ENCODE measurements around the gene SH3BP2.

The SH3BP2 gene

DNA sequence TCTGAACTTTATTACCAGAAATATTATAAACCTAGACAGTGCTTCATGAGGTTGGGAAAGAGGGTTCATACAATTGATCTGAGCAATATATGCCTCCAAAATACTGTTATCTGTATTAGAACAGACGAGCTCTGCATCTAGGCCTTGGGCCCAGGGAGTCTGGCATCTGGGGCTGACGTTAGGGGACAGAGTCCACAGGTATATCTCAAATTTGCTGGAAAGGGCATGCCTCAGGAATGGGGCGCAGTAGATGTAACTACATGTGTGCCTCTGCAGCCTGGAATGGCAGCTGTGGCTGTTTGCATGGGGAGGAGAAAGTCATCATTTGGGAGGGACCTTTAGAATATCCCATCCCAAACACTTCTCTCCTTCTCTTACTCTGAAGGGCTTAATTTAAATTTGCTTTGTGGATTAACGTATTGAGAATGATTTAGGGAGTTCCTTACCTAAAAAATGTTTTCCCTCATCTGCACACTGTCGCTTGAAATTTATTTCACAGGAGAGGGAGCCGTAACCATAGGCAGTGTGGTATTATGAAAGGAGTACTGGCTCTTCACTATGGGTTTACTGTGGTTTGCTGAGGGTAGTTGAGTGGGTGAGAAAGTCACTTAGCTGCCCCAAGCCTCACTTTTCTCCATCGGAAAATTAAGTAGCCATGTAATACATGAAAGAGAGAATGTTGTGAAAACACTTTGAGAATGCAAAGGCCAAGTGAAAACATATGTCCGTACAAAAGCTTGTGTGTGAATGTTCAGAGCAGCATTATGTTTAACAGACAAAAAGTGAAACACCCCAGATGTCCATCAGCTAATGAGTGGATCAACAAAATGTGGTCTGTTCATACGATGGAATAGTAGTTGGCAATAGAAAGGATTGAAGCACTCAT lies 56.6 kb downstream of the SH3BP2 start:
- in situ Hi-C loops (cut with HindIII; ENCODE audit: low sequenced_read_pairs): no loop called here

DNA sequence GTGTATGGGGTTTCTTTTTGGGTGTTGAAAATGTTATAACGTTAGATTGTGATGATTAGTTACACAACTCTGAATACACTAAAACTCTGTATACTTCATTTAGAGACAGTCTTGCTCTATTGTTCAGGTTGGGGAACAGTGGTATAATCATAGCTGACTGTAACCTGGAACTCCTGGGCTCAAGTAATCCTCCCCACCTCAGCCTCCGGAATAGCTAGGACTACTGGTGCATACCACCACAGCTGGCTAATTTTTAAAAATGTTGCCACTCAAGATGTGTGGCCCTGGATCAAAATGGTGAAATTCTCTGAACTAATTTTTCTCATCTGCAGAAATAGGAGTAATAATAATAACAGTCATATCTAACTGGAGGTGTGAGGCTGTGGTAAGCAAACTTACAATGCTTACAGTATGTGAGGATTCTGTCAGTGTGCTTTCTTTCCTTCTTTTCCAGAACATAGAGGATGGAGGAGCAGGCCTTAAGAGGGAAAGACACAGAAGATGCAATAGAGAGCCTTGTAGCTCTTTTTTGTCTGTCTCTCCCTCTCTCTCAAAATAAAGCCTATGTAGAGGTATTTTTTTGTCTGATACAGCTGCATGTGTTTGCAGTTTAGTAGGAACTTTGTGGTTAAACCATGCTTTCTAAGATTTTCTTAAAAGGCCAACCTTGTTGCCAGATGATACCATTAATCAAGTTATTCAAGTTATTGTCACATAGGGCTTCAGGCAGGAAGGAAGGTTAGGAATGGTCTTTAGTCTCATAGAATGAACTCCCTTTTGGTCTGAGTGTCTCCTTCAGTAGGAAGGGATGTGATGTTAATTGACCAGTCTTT lies 58.3 kb downstream of the SH3BP2 start:
- in situ Hi-C loops (cut with HindIII; ENCODE audit: low sequenced_read_pairs): no loop called here

DNA sequence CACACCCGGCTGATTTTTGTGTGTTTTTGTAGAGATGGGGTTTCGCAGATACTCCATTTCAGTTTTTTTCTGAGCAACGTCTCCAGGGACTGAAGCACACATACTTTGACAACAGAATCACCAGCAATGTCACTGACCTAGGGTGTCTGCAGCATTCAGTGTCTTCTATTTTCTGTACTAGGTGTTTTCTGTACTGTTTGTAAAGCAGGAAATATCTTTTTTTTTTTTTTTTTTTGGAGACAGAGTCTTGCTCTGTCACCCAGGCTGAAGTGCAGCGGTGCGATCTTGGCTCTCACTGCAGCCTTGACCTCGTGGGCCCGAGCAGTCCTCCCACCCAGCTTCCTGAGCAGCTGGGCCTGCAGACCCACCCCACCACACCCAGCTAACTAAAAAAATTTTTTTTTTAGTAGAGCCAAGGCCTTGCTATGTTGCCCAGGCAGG lies 59.6 kb downstream of the SH3BP2 start:
- in situ Hi-C loops (cut with HindIII; ENCODE audit: low sequenced_read_pairs): no loop called here

DNA sequence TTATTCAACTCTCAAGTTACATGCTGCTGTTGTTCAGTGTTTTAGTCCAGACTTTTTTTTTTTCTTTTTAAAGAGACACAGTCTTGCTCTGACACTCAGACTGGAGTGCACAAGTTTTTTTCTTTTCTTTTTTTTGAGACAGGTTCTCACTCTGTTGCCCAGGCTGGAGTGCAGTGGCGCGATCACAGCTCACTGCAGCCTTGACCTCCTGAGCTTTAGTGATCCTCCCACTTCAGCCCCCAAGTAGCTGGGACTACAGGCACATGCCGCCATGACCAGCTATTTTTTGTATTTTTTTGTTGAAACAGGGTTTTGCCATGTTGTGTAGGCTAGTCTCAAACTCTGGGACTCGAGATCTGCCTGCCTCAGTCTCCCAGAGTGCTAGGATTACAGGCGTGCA lies 62.7 kb downstream of the SH3BP2 start:
- in situ Hi-C loops (cut with HindIII; ENCODE audit: low sequenced_read_pairs): no loop called here

DNA sequence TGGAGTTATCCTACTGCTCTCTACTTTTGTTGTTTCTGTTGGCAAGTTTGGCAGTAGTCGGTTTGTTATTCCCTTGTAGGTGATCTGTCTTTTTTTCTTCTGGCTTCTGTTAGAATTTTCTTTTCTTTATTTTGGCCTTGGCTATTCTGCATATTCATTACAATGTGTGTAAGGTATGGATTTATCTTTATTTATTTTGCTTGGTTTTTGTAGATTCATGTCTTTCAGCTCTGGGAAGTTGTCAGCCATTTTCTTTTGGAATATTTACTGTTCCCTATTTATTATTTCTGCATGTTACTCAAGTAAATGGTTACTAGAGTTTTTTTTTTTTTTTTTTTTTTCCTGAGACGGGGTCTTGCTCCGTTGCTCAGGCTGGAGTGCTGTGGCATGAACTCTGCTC lies 63.4 kb downstream of the SH3BP2 start:
- in situ Hi-C loops (cut with HindIII; ENCODE audit: low sequenced_read_pairs): no loop called here

DNA sequence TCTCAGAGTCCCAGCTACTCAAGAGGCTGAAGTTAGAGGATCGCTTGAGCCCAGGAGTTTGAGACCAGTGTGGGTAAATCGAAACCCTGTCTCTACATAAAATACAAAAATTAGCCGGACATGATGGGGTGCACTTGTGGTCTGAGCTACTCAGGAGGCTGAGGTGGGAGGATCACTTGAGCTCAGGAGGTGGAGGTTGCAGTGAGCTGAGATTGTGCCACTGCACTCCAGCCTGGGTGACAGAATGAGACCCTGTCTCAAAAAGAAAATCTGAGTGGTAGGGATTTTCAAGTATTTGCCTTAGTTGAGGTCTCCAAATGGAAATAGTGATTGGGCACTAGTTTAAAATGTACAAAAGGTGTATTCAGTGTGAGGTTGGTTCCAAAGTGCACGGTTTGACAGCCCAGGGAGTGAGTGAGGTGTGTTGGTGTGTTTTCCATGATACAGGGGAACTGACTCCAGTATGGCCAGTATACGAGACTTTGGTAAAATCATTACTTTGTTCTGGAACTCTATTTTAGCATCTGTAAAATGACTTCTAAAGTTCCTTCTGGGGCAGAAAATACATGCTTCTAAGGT lies 64.6 kb downstream of the SH3BP2 start:
- in situ Hi-C loops (cut with HindIII; ENCODE audit: low sequenced_read_pairs): no loop called here

DNA sequence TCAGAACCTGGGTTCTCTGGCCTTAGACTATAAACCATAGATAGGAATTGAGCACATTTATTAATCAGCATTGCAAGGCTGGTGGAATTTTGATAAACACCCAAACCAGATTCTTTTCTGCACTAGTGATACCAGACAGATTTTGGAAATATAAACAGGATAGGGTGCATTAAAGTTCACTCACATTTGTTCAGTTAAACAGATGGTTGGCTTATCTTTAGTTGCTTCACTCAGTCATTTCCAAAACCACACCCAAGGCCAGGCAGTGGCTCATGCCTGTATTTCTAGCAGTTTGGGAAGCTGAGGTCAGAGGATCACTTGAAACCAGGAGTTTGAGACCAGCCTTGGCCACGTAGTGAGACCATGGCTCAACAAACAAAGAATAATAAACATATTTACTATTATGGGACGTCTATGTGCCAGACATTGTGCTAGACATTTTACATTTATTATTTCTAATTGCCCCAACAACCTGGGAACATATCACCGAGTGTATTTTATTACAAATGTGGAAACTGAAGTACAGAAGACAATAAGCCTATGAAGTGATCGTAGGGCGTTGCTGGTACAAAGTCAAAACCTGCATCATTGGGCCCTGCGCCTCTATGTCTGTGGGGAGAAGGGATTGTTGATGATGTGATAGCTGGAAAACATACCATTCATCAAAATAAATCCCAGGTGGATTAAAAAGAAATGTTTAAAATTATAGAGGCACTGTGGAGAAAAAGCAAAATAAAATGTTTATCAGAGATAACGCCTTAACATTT lies 65.7 kb downstream of the SH3BP2 start:
- in situ Hi-C loops (cut with HindIII; ENCODE audit: low sequenced_read_pairs): no loop called here

DNA sequence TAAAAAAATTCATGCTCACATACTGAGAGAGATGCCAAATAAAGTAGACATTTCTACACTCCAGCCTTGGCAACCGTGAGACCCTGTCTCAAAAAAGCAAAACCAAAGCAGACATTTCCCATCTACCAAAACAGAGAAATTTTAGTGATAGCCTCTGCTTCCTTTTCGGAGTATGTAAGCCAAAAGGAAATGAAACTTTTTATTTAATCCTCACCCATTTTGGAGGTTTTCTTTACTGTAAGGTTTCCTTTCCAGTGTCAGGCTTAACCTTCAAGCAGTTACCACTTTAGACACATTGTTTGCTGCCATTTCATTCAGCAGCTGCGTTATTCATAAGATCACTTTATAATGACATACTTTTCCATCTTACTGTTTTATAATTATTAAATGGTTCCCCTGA lies 66.6 kb downstream of the SH3BP2 start:
- in situ Hi-C loops (cut with HindIII; ENCODE audit: low sequenced_read_pairs): no loop called here

DNA sequence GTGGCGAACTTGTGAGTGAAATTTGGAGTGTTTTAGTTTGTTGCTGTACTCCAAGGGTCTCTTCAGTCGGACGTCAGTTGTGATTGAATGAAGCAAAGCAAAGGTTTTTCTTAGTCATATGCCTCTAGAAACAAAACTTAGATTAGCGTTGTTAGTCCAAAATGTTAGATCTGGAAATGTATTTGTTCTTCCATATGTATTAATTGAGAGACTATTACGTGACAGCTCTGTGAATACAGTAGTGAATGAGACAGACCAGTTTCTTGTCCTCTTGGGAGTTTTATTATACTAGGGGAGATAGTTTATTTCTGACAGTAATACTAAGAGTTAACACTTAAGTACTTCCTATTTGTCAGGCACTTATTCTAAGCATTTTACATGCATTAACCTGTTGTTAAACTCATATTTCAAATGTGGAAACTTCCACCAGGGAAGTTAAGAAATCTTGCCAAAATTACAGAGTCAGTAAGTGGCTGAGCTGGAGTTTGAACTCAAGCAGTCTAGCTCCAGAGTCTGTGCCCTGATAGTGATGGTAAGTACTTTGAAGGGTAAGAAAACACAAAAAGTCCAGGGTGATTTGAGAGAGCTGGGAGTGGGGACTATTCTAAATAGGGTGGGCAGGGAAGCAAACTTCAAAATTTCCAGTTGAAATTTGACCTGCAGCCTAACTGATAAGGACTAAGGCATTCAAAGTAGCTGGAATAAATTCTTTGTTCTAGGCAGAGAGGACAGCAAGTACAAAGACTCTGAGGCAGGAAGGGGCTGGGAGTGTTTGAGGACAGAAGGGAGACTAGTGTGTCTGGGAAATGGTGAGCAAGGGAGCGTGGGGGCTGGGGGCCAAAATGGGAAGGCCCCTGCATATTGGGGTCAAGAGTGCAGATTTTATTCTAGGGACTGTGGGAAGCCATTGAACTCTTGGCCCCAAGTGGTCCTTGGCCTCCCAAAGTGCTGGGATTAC lies 67.8 kb downstream of the SH3BP2 start:
- in situ Hi-C loops (cut with HindIII; ENCODE audit: low sequenced_read_pairs): no loop called here

DNA sequence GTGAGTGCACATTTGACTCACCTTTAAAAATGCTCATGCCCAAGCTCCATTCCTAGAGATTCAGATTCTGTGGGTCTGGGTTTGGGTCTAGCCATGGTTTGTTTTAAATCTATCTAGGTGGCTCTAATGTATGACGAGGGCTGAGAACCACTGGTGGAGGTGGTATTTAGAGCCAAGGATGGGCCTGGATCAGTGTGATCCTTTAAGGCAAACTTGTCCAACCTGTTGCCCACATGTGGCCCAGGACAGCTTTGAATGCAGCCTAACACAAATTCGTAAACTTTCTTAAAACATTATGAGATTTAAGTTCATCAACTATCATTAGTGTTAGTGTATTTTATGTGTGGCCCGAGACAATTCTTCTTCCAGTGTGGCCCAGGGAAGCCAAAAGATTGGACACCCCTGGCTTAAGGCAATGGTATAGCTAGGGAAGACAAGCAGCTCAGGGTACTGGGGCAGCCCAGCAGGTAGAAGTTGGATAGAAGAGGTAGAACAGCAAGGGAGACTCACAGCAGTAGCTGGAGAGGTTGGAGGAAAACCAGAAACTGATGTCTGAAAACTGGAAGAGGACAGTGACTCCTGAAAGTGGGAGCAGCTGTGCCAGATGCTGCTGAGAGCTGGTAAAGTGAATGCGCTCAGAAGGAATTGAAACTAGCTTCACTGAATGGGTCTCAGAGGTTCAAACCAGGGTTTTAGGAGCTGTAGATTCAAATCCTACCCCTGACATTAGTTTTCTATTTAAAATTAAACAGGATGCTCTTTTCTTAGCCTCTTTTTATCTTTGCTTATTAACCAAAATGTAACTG lies 68.9 kb downstream of the SH3BP2 start:
- in situ Hi-C loops (cut with HindIII; ENCODE audit: low sequenced_read_pairs): no loop called here

DNA sequence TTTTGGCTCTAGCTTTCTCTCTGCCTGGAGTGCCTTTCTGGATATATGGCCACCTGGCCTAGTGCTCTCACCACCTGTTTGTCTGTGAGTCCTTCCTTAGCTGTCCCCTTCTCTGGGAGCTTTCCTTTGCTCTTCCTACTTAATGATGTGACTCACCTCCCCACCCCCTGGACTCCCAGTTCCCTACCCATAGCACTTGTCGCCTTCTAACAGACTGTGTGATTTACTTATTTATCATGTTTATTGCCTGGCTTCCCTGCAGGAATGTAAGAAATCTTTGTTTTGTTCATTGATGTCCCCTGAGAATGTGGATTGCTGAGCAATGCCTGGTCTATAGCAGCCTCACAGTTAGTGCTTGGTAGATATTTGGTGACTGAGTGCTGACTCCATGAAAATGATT lies 69.6 kb downstream of the SH3BP2 start:
- in situ Hi-C loops (cut with HindIII; ENCODE audit: low sequenced_read_pairs): no loop called here

DNA sequence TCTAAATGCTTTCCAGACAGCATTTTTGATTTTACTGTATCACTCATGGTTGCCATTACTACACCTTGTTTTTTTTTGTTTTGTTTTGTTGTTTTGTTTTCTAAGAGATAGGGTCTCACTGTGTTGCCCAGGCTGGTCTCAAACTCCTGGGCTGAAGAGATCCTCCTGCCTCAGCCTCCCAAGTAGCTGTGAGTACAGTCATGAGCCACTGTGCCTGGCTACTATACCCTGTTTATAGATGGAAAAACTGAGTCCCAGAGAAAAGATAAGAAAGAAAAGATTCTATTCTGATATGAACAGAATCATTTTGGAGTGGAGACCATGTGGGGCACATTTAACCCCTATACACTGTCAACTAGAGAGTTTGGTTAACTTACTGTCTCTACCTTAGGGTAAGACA lies 70.8 kb downstream of the SH3BP2 start:
- in situ Hi-C loops (cut with HindIII; ENCODE audit: low sequenced_read_pairs): no loop called here

DNA sequence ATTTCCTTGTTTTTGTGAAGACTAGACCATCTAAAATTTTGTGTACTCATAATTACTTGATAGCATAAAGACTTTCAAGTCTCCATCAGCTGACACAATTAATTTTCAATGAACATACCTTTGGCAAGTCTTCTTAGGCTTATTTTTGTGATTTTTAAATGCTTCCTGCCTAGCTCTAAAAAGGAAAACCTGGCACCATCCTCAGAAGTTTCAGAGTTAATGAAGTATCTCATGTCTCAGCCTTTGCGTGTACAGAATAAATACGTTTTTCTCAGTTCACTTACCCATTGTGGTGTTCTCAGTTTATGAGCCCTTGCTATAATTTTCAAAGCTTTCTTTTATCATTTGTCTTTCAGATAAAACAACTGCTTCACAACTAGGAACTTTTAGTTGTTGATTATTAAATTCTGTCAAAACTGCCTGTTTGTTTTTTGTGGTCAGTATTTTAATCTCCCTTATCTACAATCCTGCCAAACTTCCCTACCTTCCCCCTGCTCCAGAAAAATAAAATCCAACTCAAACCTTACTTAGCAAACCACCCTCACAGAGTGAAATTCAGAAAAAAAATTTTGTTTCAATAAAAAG lies 72.4 kb downstream of the SH3BP2 start:
- in situ Hi-C loops (cut with HindIII; ENCODE audit: low sequenced_read_pairs): loop anchor here (5.0 kb wide), 1 partner anchor 37 kb away; no protein-coding TSS in a partner anchor

DNA sequence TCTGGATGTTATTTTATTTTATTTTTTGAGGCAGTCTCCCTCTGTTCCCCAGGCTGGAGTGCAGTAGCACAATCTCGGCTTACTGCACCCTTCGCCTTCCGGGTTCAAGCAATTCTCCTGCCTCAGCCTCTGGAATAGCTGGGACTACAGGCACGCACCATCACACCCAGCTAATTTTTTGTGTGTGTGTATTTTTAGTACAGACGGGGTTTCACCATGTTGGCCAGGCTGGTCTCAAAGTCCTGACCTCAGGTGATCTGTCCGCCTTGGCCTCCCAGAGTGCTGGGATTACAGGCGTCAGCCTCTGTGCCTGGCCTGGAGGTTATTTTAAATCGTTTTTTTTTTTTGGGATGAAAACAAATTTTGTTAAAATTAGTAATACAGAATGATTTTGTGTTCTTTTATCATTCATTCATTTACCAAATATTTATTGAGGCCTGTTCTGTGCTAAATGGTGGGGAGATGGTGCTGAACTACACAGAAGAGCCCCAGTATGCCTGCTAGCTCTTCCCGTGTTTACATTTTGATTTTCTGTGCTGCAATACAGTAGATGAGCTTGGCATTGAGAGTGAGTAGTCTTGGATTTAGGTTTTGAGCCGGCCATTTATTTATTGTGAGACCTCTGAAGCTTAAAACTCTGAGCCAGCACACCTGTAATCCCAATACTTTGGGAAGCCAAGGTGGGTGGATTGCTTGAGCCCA lies 73.4 kb downstream of the SH3BP2 start:
- in situ Hi-C loops (cut with HindIII; ENCODE audit: low sequenced_read_pairs): loop anchor here (5.0 kb wide), 1 partner anchor 36 kb away; no protein-coding TSS in a partner anchor

DNA sequence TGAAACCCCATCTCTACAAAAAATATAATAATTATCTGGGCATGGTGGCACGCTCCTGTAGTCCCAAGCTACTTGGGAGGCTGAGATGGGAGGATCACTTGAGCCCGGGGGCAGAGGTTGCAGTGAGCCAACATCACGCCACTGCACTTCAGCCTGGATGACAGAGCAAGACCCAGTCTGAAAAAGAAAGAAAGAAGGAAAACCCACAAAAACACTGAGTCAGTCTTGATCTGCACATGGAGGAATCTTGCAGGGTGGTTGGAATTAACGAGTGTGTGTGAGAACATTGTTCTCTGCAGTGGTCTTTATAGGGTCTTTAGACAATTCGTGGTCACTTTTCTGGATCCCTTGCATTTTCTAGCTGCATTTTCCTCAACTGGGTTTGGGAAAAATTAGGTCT lies 74.0 kb downstream of the SH3BP2 start:
- in situ Hi-C loops (cut with HindIII; ENCODE audit: low sequenced_read_pairs): loop anchor here (5.0 kb wide), 1 partner anchor 35 kb away; no protein-coding TSS in a partner anchor

DNA sequence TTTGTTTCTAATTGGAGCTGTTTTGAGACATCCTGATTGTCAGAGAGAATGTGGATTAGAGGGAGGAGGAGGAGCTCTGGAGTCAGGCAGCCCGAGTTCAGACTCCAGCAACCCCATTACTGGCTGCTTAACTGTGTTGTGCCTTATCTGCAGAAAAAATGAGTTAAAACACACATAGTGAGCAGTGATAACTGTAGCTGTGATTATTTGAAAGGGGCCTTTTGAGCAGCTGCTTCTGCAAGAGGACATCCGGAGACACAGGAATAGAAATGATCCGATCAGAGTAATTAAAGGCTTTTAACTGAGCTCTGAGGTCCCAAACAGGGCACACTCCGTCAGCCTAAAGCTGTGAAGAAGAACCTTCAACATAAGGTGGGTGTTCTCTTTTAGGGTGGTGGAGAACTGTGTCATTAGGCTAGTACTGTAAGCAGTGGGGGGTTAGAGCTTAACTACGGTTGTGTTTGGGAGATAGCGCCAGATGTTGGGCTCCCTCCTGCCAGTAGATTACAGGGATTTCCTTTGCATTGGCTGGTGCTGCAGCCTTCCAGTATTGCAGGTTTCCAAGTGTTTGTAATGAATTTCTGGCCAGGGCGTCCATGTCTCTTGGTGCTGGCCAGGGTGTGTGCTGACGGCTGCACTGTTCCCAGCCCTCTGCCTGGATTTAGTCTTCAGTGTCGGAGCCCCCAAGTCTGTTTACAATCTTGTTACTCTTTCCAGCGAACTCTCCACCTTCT lies 75.0 kb downstream of the SH3BP2 start:
- in situ Hi-C loops (cut with HindIII; ENCODE audit: low sequenced_read_pairs): loop anchor here (5.0 kb wide), 1 partner anchor 34 kb away; no protein-coding TSS in a partner anchor
